GM10266 (cell line): Measurements from ENCODE around the gene RCAN1.
"Not testable (repeated sequence)": the region's sequence is repeated elsewhere in the genome, so short reads cannot be mapped to it uniquely, and the experiment has no call there.

ENCODE experiments used
- DNase-seq: peaks from one replicate; pipeline ENCODE4 v3.0.0; 2012; ENCODE audit errors: extremely low spot score
- TF ChIP-seq, protein P1 (sequence below): IDR thresholded peaks from 2 replicates; pipeline ENCODE4 v1.5.1; 2012; ENCODE audit warnings: mild to moderate bottlenecking, low read depth; ENCODE audit not compliant: control insufficient read depth, insufficient read depth; ENCODE audit errors: missing control alignments

Gene RCAN1

DNA sequence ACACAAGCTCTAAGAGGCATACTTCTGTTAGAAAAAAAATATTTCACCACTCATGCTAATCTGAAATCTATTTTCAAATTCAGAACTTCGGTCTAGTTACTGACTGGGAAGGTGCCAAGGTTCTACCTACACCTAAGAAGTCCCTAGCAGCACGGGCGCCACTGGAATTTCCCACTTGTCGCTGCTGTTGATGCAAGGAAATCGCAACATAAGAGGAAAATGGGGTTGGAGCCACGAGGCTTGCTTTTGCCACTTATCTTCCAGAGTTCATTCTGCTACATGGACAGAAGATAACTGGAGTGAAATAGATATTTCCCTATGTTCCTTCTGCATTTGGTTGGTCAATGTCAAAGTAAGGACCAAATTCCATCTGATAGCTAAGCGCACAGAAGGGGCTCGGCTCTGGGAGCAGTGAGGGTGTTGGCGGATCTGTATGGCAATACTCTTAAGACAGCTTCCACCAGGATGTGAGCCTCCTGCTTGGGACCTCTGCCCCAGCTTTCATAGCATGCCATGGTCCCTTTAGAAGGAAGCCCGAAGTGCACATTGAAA lies 47.2 kb downstream of the RCAN1 start:
- no peak for DNase-seq
- TF ChIP-seq, protein P1, sequence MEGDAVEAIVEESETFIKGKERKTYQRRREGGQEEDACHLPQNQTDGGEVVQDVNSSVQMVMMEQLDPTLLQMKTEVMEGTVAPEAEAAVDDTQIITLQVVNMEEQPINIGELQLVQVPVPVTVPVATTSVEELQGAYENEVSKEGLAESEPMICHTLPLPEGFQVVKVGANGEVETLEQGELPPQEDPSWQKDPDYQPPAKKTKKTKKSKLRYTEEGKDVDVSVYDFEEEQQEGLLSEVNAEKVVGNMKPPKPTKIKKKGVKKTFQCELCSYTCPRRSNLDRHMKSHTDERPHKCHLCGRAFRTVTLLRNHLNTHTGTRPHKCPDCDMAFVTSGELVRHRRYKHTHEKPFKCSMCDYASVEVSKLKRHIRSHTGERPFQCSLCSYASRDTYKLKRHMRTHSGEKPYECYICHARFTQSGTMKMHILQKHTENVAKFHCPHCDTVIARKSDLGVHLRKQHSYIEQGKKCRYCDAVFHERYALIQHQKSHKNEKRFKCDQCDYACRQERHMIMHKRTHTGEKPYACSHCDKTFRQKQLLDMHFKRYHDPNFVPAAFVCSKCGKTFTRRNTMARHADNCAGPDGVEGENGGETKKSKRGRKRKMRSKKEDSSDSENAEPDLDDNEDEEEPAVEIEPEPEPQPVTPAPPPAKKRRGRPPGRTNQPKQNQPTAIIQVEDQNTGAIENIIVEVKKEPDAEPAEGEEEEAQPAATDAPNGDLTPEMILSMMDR = no peak

DNA sequence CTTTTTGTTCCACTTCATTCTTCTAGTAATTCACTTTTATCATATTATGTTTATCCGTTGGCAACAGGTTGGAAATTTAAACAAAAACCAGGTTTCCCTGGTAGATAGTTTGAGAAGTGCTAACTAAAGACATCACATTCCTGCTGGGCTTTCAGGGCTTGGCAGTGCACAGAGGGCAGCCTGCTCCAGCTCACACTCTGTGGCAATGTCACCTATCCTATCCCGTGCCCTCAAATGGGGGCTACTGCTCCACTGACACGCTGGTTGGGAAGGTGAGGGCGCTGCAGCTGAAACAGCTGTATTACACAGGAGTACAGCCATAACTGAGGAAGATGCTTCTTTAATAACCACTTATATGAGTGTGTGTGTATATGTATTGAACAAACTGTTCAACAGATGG lies 49.7 kb downstream of the RCAN1 start:
- DNase-seq = no peak
- TF ChIP-seq, protein P1 = no peak

DNA sequence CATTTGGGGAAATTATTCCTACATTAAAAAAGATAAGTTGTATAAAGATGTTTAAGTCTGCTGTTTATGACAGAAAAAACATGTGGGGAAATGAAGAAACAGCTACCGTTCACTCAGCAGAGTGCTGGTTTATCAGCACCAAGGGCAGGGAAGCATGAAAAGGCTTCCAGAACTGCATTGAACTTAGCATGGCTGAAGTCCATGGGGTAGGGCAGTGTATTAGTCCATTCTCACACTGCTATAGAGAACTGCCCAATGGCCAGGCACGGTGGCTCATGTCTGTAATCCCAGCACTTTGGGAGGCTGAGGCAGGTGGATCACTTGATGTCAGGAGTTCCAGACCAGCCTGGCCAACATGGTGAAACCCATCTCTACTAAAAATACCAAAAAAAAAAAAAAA lies 51.5 kb downstream of the RCAN1 start:
- not testable (repeated sequence) for DNase-seq

DNA sequence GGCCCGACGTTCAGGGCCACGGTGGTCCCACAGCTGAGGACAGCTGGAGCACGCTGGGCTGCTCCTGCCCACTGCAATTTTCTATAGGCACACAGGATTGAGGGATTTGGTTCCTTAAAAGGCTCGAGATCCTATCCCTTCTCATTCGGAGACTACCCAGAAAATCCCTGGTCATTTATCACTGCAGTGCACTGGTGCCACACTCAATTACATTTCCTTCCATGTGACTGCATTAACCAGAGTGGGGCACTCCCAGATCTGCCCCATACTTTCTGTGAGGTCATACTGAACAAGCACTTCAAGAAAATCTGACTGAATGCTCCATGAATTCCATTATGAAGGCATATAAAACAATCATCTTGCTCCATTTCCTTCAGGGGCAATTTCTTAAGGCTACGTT lies 53.1 kb downstream of the RCAN1 start:
- TF ChIP-seq, protein P1 = no peak
- DNase-seq = no peak

DNA sequence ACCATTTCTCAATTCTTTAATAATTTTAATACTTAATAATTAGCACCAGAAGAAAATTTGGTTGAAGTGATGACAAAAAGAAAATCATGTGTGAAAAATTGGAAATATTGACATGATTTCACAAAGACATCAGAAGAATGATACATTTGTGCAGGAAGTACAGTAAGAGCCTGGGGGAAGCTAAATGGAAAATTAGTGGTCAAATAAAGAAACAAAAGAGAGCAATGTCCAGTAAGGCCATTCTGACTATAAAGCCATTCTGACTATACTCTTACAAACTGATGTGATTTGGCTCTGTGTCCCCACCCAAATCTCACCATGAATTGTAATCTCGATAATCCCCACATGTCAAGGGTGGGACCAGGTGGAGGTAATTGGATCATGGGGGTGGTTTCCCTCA lies 54.3 kb downstream of the RCAN1 start:
- TF ChIP-seq, protein P1 = no peak
- DNase-seq = no peak

DNA sequence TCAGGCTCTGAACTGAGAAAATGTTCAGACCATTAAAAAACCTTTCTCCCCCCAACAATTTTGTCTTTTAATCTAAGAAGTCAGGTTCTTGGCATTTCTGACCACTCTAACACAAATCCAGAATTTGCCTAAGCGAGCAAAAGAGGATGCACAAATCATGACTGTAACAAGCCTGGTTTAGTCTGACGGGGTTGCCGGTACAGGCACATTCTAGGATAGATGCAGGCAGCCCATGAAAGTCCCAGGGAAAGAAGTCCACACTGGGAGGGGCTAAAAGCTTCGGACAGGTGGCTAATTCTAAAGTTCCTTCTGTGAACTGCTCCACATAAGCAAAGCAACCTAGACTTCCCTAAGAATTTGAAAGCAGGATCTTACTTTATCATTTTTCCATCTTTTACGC lies 54.9 kb downstream of the RCAN1 start:
- TF ChIP-seq, protein P1 = no peak

DNA sequence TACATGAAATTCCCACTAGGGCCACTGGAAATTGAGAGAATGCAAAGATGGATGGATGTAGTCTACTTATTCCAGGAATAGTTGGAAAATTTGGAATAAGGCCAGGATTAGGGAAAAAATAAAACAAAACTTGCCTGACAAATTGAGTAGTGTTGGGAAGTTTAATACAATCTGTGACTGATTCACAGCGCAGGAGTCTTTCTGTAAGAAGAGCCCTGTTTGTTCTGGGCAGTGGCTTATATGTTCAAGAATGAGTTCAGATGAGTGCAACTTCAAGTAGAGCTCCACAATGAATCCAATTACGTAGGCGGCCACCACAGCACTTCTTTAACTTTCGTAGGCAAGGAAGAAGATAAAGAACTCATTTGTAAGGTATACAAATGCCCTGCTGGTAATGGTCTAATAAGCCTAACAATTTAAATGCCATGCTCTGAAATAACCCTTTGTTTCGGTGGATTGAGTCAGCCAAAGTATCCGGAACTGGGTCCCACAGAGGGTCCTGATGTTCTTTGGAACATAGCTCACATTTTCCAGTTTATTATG lies 55.8 kb downstream of the RCAN1 start:
- no peak for DNase-seq

More for the DNA sequence above, 54.9 kb downstream of the RCAN1 start:
- no peak for DNase-seq

More for the DNA sequence above, 55.8 kb downstream of the RCAN1 start:
- TF ChIP-seq, protein P1 = no peak
